HepG2 (cell line): ENCODE results near the gene TTC31. TPM values are rescaled to one million over a fixed set of nuclear protein-coding genes. Genes with fewer than 3 reads are reported as not detected.

Experiments used
- KIAA2018 ChIP-seq: sonication (generic); formaldehyde crosslinking; IDR thresholded peaks from 2 replicates; pipeline ENCODE4 v1.5.0; 2020; ENCODE audit warnings: mild to moderate bottlenecking, missing genetic modification reagents, borderline replicate concordance
- NFE2 ChIP-seq: sonication (generic); formaldehyde crosslinking; IDR thresholded peaks from 2 replicates; pipeline ENCODE4 v1.4.0; 2020; ENCODE audit warnings: missing genetic modification reagents
- PBX3 ChIP-seq: sonication (generic); formaldehyde crosslinking; IDR thresholded peaks from 2 replicates; pipeline ENCODE4 v1.8.1; 2023; ENCODE audit warnings: missing genetic modification reagents, inconsistent platforms, borderline replicate concordance
- REST ChIP-seq, 2 experiments: IDR thresholded peaks; 2 replicates each; pipeline ENCODE4 v1.6.1; 2011 to 2012; ENCODE audit warnings: low read length in 2 of 2, borderline replicate concordance in 1 of 2, low read depth in 1 of 2, mild to moderate bottlenecking in 1 of 2, moderate library complexity in 1 of 2
- THRA ChIP-seq: sonication (generic); formaldehyde crosslinking; IDR thresholded peaks from 2 replicates; pipeline ENCODE4 v1.4.0; 2020; ENCODE audit warnings: missing genetic modification reagents, borderline replicate concordance
- ZNF207 ChIP-seq: fragments of 450-650 bp; IDR thresholded peaks from 2 replicates; pipeline ENCODE4 v1.6.1; 2016; ENCODE audit warnings: antibody characterized with exemption, borderline replicate concordance
- ZNF260 ChIP-seq: sonication (generic); formaldehyde crosslinking; IDR thresholded peaks from 2 replicates; pipeline ENCODE4 v1.4.0; 2020; ENCODE audit warnings: missing genetic modification reagents, low read depth, mild to moderate bottlenecking, borderline replicate concordance
- polyA plus RNA-seq, 8 experiments: library from polyadenylated mRNA; depleted of rRNA in 3 of 8; stranded (reverse) in 7 of 8; unstranded in 1 of 8; fragments of >200 nt; fragmentation: Illumina TruSeq in 4 of 8; extraction: Trizol in 4 of 8; gene quantifications; 2 replicates each; pipeline versions ENCODE4 v1.2.1 to v1.2.3, GENCODE V29; 2011 to 2016; ENCODE audit warnings: low read depth in 4 of 8, missing spikeins in 1 of 8, mixed read lengths in 1 of 8; ENCODE audit not compliant: insufficient read depth in 1 of 8
- total RNA-seq, 5 experiments: library from RNA; depleted of rRNA; stranded (reverse); fragments of >200 nt; fragmentation: Illumina TruSeq; extraction: Trizol; gene quantifications; 2 replicates each; pipeline ENCODE4 v1.2.3, GENCODE V29; 2016; ENCODE audit warnings: low read depth in 1 of 5

The TTC31 gene
- total and polyA plus RNA-seq, 2 of the 13 experiments (the other 11 are each of a cell fraction or from before 2014, with no cell fraction given): 28.3 to 39.5 TPM

GRCh38 chr2:74529357-74530238 is 46.7 kb downstream of the TTC31 start, which contains the start of the genes AUP1 and HTRA2 (continued):
- peak; percentile 80; the same call in 1 of the 2 replicates for TF ChIP-seq KIAA2018 (CRISPR knock-in tag)
- TF ChIP-seq NFE2 (CRISPR knock-in tag): 0 out of 2 replicates have a peak, but pooled peaks have one; percentile 9
- TF ChIP-seq ZNF260 (CRISPR knock-in tag): no peak
- TF ChIP-seq THRA: peak; percentile 48; the same call in 1 of the 2 replicates
- no peak for TF ChIP-seq ZNF207
- peak in 1 of 2 experiments; percentile 74; a peak in 1 of 4 replicates for TF ChIP-seq REST (IDR thresholded peaks at IDR 0.05; ENCODE audit: borderline replicate concordance in 1 of 2, low read depth in 1 of 2, low read length in 2 of 2)
- no peak for TF ChIP-seq PBX3 (CRISPR knock-in tag)
